Measurements from ENCODE around the gene PAGE2B.
"Not testable (repeated sequence)": the region's sequence is repeated elsewhere in the genome, so short reads cannot be mapped to it uniquely, and the experiment has no call there.

Gene PAGE2B

DNA sequence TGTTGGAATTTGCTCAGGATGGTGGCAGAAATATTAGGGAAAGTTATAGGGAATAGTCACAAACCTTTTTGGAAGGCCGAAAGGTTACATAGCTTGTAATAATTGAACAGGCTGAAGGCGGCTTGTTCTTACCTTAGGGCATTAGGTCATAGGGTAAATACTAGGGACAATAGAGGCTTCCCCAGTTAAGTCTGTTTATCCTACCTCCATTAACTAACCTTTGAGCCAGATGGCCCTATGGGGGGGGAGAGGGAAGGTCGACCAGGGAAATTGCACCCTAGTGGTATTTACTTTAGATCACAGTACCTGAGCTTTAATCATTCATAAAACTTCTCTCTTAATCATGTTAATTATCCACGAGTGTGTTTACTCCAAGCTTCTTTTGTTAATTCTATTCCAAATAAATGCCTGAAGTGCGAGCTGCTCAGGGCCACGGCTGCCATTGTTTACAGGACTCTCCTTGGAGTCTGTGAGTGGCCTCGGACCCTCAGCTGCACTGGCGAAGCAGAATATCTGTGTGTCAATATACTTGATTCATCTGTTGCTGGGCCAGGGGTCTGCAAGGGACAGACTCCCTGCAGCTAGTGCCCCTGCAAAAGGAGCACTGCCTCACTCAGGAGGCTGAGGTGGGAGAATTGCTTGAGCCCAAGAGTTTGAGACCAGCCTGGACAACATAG is 36.9 kb downstream of the PAGE2B start:
- no peak for DNase-seq

- not testable (repeated sequence) for DNase-seq
Observed at GRCh38 chrX:55116589-55116988, 41.8 kb downstream of the PAGE2B start.

- no peak for DNase-seq
Observed at GRCh38 chrX:55118574-55118973, 43.7 kb downstream of the PAGE2B start.

DNA sequence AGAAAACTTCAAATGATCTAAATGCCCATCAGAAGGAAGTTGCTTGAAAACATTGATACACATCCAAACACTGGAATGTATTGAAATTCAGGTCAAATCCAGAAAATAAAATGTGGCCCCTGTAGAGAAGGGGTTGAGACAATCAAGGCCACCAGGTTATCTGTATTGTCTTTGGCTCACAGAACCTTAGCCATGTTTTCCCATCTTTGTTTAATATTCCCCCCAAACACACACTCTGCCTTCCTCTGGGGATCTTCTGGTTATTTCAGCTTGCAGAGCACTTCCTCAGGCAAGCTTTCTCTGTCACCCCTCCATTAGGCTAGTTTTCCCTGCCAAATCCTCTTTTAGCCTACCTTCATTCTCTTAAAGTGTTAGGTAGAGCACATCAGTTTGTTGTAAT is 44.4 kb downstream of the PAGE2B start:
- DNase-seq = no peak

GRCh38 chrX:55119712-55120111 is 44.9 kb downstream of the PAGE2B start:
- DNase-seq = no peak

GRCh38 chrX:55120761-55121358 is 46.0 kb downstream of the PAGE2B start:
- DNase-seq = no peak

- no peak for DNase-seq
Observed at GRCh38 chrX:55123900-55124299, 49.1 kb downstream of the PAGE2B start.

DNA sequence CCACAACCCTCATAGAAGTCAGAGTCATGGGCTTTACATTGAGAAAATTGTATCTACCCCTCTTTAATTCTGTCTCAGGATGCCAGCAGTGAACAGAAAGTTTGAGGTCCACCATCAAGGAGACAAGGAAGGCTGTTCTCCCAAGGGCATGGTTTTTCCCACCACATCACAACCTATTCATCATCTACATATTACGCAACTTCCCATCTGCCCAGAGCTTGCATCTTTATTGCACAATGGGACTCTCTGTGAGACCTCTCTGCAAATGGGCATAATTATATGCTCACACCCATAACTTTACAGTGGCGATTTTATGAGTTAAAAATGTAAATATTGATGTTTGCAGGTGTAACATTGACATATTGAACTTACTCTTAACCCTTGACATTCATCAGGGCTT is 52.9 kb downstream of the PAGE2B start:
- no peak for DNase-seq
